HG02938 (cell line): ENCODE measurements around the gene STAU1.
"Not testable (repeated sequence)": the region's sequence is repeated elsewhere in the genome, so short reads cannot be mapped to it uniquely, and the experiment has no call there.

Experiments used
- ATAC-seq: cut with Tn5 transposase; IDR thresholded peaks from one replicate; pipeline ENCODE4 v1.9.1; 2021; ENCODE audit warnings: mild to moderate bottlenecking, moderate library complexity; ENCODE audit not compliant: unreplicated experiment

The STAU1 gene

GRCh38 chr20:49187851-49188641 lies at the start of gene STAU1:
Gene STAU1, minus strand, starts transcription at chr20:49188334. Its CDS starts 22,133 bp downstream, at chr20:49166201.
- ATAC-seq: peak; percentile 78

GRCh38 chr20:49237531-49237930 lies 49.4 kb upstream of the STAU1 start:
- no peak for ATAC-seq

GRCh38 chr20:49236301-49236700 lies 48.2 kb upstream of the STAU1 start:
- no peak for ATAC-seq

- no peak for ATAC-seq
Observed at GRCh38 chr20:49234831-49235230, 46.7 kb upstream of the STAU1 start.

GRCh38 chr20:49233226-49233625 lies 45.1 kb upstream of the STAU1 start:
- ATAC-seq: no peak

- no peak for ATAC-seq
Observed at GRCh38 chr20:49231471-49231870, 43.3 kb upstream of the STAU1 start.

GRCh38 chr20:49230561-49231133 lies 42.5 kb upstream of the STAU1 start:
- no peak for ATAC-seq

- no peak for ATAC-seq
Observed at GRCh38 chr20:49230021-49230420, 41.9 kb upstream of the STAU1 start.

GRCh38 chr20:49229381-49229780 lies 41.2 kb upstream of the STAU1 start:
- ATAC-seq: no peak

GRCh38 chr20:49228676-49229075 lies 40.5 kb upstream of the STAU1 start:
- ATAC-seq: no peak

GRCh38 chr20:49225896-49226295 lies 37.8 kb upstream of the STAU1 start:
- ATAC-seq: no peak

GRCh38 chr20:49219924-49220831 lies 32.0 kb upstream of the STAU1 start:
- no peak for ATAC-seq

- peak; percentile 87 for ATAC-seq
Observed at GRCh38 chr20:49219091-49219923, 31.2 kb upstream of the STAU1 start, which contains the start of gene DDX27. Gene DDX27, plus strand, starts transcription at chr20:49219416. Its CDS starts 33 bp downstream, at chr20:49219449.

GRCh38 chr20:49218739-49219090 lies 30.6 kb upstream of the STAU1 start:
- not testable (repeated sequence) for ATAC-seq

- ATAC-seq: no peak
Observed at GRCh38 chr20:49216991-49217578, 29.0 kb upstream of the STAU1 start.

- no peak for ATAC-seq
Observed at GRCh38 chr20:49215232-49215631, 27.1 kb upstream of the STAU1 start.

GRCh38 chr20:49214571-49214970 lies 26.4 kb upstream of the STAU1 start:
- no peak for ATAC-seq

- no peak for ATAC-seq
Observed at GRCh38 chr20:49210757-49211110, 22.6 kb upstream of the STAU1 start.

- ATAC-seq: no peak
Observed at GRCh38 chr20:49210101-49210756, 22.1 kb upstream of the STAU1 start.

GRCh38 chr20:49207076-49207475 lies 18.9 kb upstream of the STAU1 start:
- no peak for ATAC-seq
